ENCODE data around the gene SYT11.
A peak's percentile ranks its signal among the peaks of the same experiment; 100 is the strongest.

The SYT11 gene

GRCh38 chr1:155844860-155845421 lies 14.4 kb upstream of the SYT11 start:
- TF ChIP-seq CTCF (IDR thresholded peaks at IDR 0.05): no peak
- H3K36me3 ChIP-seq: peaks cover 50% of the 10 kb centered on the region
- H3K9me3 ChIP-seq: no peaks in the 10 kb centered on the region
- H3K4me1 ChIP-seq (ENCODE audit: control insufficient read depth in 1 of 2, insufficient read depth in 1 of 2, low read depth in 1 of 2, low read length in 1 of 2): no peaks in the 10 kb centered on the region
- no peak overlapping the region for H3K4me3 ChIP-seq (ENCODE audit: low read depth in 1 of 2, low read length in 1 of 2)
- H3K27ac ChIP-seq: no peak overlapping the region
- H3K27me3 ChIP-seq: no peaks in the 10 kb centered on the region

- Histone ChIP-seq H3K4me3 (ENCODE audit: low read depth in 1 of 2, low read length in 1 of 2) (no peak overlapping the region), H3K27ac (no peak overlapping the region), H3K4me1 (ENCODE audit: control insufficient read depth in 1 of 2, insufficient read depth in 1 of 2, low read depth in 1 of 2, low read length in 1 of 2) (no peaks in the 10 kb centered on the region), H3K9me3 (no peaks in the 10 kb centered on the region), H3K36me3 (peaks cover 66% of the 10 kb centered on the region), H3K27me3 (no peaks in the 10 kb centered on the region)
- TF ChIP-seq CTCF (IDR thresholded peaks at IDR 0.05): no peak
These were observed 11.4 kb upstream of the SYT11 start for GRCh38 chr1:155847823-155848529.

- TF ChIP-seq CTCF (IDR thresholded peaks at IDR 0.05): no peak
- peaks cover 70% of the 10 kb centered on the region for H3K36me3 ChIP-seq
- no peaks in the 10 kb centered on the region for H3K27me3 ChIP-seq
- no peak overlapping the region for H3K27ac ChIP-seq
- H3K4me3 ChIP-seq (ENCODE audit: low read depth in 1 of 2, low read length in 1 of 2): no peak overlapping the region
- H3K4me1 ChIP-seq (ENCODE audit: control insufficient read depth in 1 of 2, insufficient read depth in 1 of 2, low read depth in 1 of 2, low read length in 1 of 2): no peaks in the 10 kb centered on the region
- H3K9me3 ChIP-seq: no peaks in the 10 kb centered on the region
These were observed 9.0 kb upstream of the SYT11 start for GRCh38 chr1:155850345-155850744.

GRCh38 chr1:155856257-155856974 lies 3.0 kb upstream of the SYT11 start:
- H3K27ac ChIP-seq: peak overlapping the region; percentile 87
- no peaks in the 10 kb centered on the region for H3K9me3 ChIP-seq
- no peaks in the 10 kb centered on the region for H3K27me3 ChIP-seq
- no peak for TF ChIP-seq CTCF (IDR thresholded peaks at IDR 0.05)
- H3K4me1 ChIP-seq (ENCODE audit: control insufficient read depth in 1 of 2, insufficient read depth in 1 of 2, low read depth in 1 of 2, low read length in 1 of 2): peaks cover 41 to 42% of the 10 kb centered on the region in 2 experiments
- H3K4me3 ChIP-seq (ENCODE audit: low read depth in 1 of 2, low read length in 1 of 2): peak overlapping the region; percentile 77 to 91
- H3K36me3 ChIP-seq: peaks cover 37% of the 10 kb centered on the region

GRCh38 chr1:155856975-155857930 lies 2.1 kb upstream of the SYT11 start, which contains the start of gene GON4L:
TSS of gene GON4L (minus strand) at chr1:155857214. CDS start at chr1:155853780, 3,434 bp downstream.
- Histone ChIP-seq H3K36me3 (peaks cover 30% of the 10 kb centered on the region), H3K27me3 (no peaks in the 10 kb centered on the region), H3K27ac (peak within 1 kb of the TSS; percentile 87), H3K9me3 (no peaks in the 10 kb centered on the region), H3K4me1 (ENCODE audit: control insufficient read depth in 1 of 2, insufficient read depth in 1 of 2, low read depth in 1 of 2, low read length in 1 of 2) (peaks cover 41 to 42% of the 10 kb centered on the region in 2 experiments), H3K4me3 (ENCODE audit: low read depth in 1 of 2, low read length in 1 of 2) (peak within 1 kb of the TSS; percentile 77 to 91)
- TF ChIP-seq CTCF (IDR thresholded peaks at IDR 0.05): no peak
